Limb (tissue), 2 donors: ENCODE data around the gene LRMDA.

Experiments used
- DNase-seq, 2 donors: peaks; one replicate each; pipeline ENCODE4 v3.0.0-alpha.2; 2016; ENCODE audit errors: extremely low spot score in 2 of 2

Gene LRMDA

GRCh38 chr10:76236356-76236755, 804.9 kb downstream of the LRMDA start:
- no peak for DNase-seq

- no peak for DNase-seq
Measured at GRCh38 chr10:76242956-76243355, 811.5 kb downstream of the LRMDA start.

- peak; percentile 38 to 60 for DNase-seq
Measured at GRCh38 chr10:76244061-76244686, 812.8 kb downstream of the LRMDA start.

GRCh38 chr10:76245951-76246495, 814.6 kb downstream of the LRMDA start:
- DNase-seq = no peak

GRCh38 chr10:76248649-76249200, 817.3 kb downstream of the LRMDA start:
- DNase-seq = no peak

GRCh38 chr10:76251841-76252671, 820.6 kb downstream of the LRMDA start:
- peak; percentile 50 to 74 for DNase-seq

- DNase-seq = no peak
Measured at GRCh38 chr10:76252733-76253132, 821.3 kb downstream of the LRMDA start.

- DNase-seq = no peak
Measured at GRCh38 chr10:76255241-76255640, 823.8 kb downstream of the LRMDA start.

GRCh38 chr10:76257816-76258215, 826.4 kb downstream of the LRMDA start:
- no peak for DNase-seq

- no peak for DNase-seq
Measured at GRCh38 chr10:76265441-76266113, 834.2 kb downstream of the LRMDA start.

GRCh38 chr10:76268530-76268929, 837.1 kb downstream of the LRMDA start:
- no peak for DNase-seq

- no peak for DNase-seq
Measured at GRCh38 chr10:76268954-76269353, 837.5 kb downstream of the LRMDA start.

GRCh38 chr10:76270464-76270863, 839.0 kb downstream of the LRMDA start:
- DNase-seq = no peak

GRCh38 chr10:76274933-76275332, 843.5 kb downstream of the LRMDA start:
- no peak for DNase-seq

- DNase-seq = no peak
Measured at GRCh38 chr10:76278811-76279460, 847.5 kb downstream of the LRMDA start.

- DNase-seq = no peak
Measured at GRCh38 chr10:76281659-76282058, 850.2 kb downstream of the LRMDA start.

GRCh38 chr10:76282061-76283025, 850.9 kb downstream of the LRMDA start:
- peak; percentile 45 to 55 for DNase-seq

- DNase-seq = no peak
Measured at GRCh38 chr10:76284351-76284750, 852.9 kb downstream of the LRMDA start.

- DNase-seq = no peak
Measured at GRCh38 chr10:76285012-76285411, 853.6 kb downstream of the LRMDA start.

- DNase-seq = no peak
Measured at GRCh38 chr10:76285515-76285914, 854.1 kb downstream of the LRMDA start.
